Adipose tissue (tissue), 3 donors: Measurements from ENCODE around the gene ATP6V1C2. TPM values are rescaled to one million over a fixed set of nuclear protein-coding genes. Genes with fewer than 3 reads are reported as not detected.
"Not testable (repeated sequence)": the region's sequence is repeated elsewhere in the genome, so short reads cannot be mapped to it uniquely, and the experiment has no call there.

ENCODE experiments used
- H3K27ac ChIP-seq: one replicate; pipeline ENCODE4 v1.5.1; 2013; ENCODE audit warnings: low read depth, low read length
- WGBS, 3 donors: extraction: QIAGEN DNeasy Blood & Tissue Kit; methylation state at CpG; one replicate each; pipeline ENCODE4 v1.1.7; 2013; 5-methylcytosine and 5-hydroxymethylcytosine counted together
- polyA plus RNA-seq, 3 donors: library from polyadenylated mRNA; stranded (reverse); fragments of 200-250 nt; gene quantifications; one replicate each; pipeline ENCODE4 v1.2.3, GENCODE V29; 2013
- donor health status: healthy with polysubstance abuse.
- donor health status: Bipolar disorder and iron deficiency.
- donor health status: healthy.

The ATP6V1C2 gene
- polyA plus RNA-seq, 3 donors = 0.79 to 1.7 (median 0.82) TPM

DNA sequence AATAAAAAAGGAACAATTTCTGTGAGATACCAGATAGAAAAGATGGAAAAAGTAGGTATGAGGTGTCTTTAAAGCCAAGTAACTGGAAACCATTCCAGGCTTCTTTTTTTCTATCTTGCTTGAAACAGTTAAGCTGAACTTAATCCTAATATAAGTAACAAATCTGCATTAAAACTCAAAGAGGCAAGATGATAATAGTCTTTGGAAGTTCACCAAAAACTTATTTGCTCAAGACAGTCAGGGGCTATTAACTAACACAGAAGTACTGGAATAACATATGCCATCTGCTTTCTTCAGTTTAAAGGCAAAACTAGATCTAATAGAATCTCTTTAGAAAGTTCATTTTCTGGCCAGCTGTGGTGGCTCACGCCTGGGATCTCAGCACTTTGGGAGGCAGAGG is 72.4 kb downstream of the ATP6V1C2 start:
- 80 to 92% (median 90%) methylated on average over 1 of the region's 1 CpG for WGBS, 3 donors
- H3K27ac ChIP-seq = no peak overlapping the region

DNA sequence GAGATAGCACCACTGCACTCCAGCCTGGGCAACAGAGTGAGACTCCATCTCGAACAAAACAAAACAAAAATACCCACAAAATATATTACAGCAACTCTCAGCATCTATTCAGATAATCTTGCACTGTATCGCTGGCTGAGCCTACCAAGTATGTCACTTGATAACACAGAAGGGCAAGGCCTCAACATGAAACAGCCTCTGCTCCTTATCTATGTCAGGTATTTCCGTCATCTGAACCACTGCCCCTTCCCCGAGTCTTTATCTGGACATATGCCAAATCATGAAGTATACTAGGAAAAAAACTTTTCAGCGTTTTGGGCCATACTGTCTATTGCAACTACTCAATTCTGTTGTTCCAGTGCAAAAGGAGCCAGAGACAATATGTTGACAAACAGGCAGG is 73.4 kb downstream of the ATP6V1C2 start:
- no peak overlapping the region for H3K27ac ChIP-seq
- 49 to 78% (median 75%) methylated on average over 5 of the region's 5 CpGs for WGBS, 3 donors

- 63 to 74% (median 69%) methylated on average over 7 of the region's 7 CpGs for WGBS, 3 donors
These were observed 74.1 kb downstream of the ATP6V1C2 start for GRCh38 chr2:10795508-10796046.

GRCh38 chr2:10796703-10797102 is 75.3 kb downstream of the ATP6V1C2 start:
- no peak overlapping the region for H3K27ac ChIP-seq
- WGBS, 3 donors = 88 to 95% (median 94%) methylated on average over 2 of the region's 2 CpGs

More at GRCh38 chr2:10795508-10796046, 74.1 kb downstream of the ATP6V1C2 start:
- H3K27ac ChIP-seq = no peak overlapping the region

DNA sequence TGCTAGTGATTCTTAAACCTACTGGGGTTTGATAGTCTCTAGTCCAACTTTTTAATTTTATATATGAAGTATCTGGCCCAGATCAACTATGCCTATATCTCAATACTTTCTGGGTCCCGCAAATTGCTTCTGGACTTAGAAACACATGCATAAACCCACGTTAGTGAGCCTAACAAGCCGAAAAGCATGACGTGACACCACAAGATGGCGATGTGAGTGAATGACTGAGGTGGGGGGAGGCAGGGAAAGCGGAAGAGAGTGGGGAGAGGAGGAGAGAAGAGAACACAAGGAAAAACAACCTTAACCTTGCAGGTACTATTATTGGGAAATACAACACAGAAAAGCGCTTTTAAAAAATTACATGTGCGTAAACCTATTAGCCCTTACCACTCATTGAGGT is 77.4 kb downstream of the ATP6V1C2 start:
- 79 to 87% (median 84%) methylated on average over 8 of the region's 8 CpGs for WGBS, 3 donors
- H3K27ac ChIP-seq = no peak overlapping the region

DNA sequence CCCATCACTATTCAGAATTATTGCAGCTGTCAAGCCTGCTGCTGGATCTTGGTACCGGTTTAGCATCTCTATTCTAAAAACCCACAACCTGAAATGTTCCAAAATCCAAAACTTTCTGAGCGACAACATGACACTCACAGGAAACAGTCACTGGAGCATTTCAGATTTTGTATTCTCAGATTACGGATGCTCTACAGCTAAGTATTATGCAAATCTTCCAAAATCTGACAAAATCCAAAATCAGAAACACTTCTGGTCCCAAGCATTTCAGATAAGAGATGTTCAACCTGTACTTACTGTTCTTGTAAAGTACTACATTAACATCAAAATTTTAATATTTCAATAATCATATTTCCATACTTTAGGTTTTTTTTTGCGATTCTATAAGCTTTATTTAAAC is 78.7 kb downstream of the ATP6V1C2 start:
- 93% methylated on average over 4 of the region's 4 CpGs for WGBS, 3 donors
- H3K27ac ChIP-seq = no peak overlapping the region

- WGBS, 3 donors = 57 to 86% (median 82%) methylated on average over 8 of the region's 8 CpGs
- H3K27ac ChIP-seq = peak overlapping the region; percentile 38
These were observed 81.2 kb downstream of the ATP6V1C2 start for GRCh38 chr2:10802657-10803056.

- not testable (repeated sequence) for H3K27ac ChIP-seq
- WGBS, 3 donors = 88 to 89% (median 89%) methylated on average over 6 of the region's 6 CpGs
These were observed 84.6 kb downstream of the ATP6V1C2 start for GRCh38 chr2:10805990-10806389.

DNA sequence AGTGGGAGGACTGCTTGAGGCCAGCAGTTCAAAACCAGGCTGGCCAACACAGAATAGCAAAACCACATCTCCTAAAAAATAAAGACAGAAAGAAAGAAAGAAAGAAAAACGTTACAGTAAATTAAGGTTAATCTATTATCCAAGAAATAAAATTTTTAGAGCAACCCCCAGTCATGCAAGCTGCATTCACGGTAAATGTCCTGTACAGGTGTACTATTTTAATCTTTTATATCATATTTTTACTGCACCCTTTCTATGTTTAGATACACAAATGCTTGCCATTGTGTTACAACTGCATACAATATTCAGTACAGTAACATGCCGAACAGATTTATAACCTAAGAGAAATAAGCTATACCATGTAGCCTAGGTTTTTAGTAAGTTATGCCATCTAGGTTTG is 85.1 kb downstream of the ATP6V1C2 start:
- H3K27ac ChIP-seq = no peak overlapping the region
- 52 to 87% (median 85%) methylated on average over 3 of the region's 3 CpGs for WGBS, 3 donors

GRCh38 chr2:10810202-10811161 is 89.1 kb downstream of the ATP6V1C2 start:
- H3K27ac ChIP-seq = no peak overlapping the region
- 29 to 54% (median 50%) methylated on average over 8 of the region's 8 CpGs for WGBS, 3 donors

- 4 to 13% (median 6%) methylated on average over 14 of the region's 14 CpGs for WGBS, 3 donors
- no peak overlapping the region for H3K27ac ChIP-seq
These were observed 90.1 kb downstream of the ATP6V1C2 start for GRCh38 chr2:10811517-10811916.

GRCh38 chr2:10812362-10813162 is 91.1 kb downstream of the ATP6V1C2 start, which contains the start of gene PDIA6:
PDIA6 (minus strand) TSS chr2:10812785; CDS start chr2:10812696, 89 bp downstream.
- no peak within 1 kb of the TSS for H3K27ac ChIP-seq
- WGBS, 3 donors = 0 to 1% (median 0%) methylated on average over 81 to 98 of the region's 98 CpGs

GRCh38 chr2:10813163-10814138 is 92.0 kb downstream of the ATP6V1C2 start:
- 53 to 54% (median 54%) methylated on average over 37 of the region's 37 CpGs for WGBS, 3 donors
- H3K27ac ChIP-seq = not testable (repeated sequence)

GRCh38 chr2:10814142-10814541 is 92.7 kb downstream of the ATP6V1C2 start:
- H3K27ac ChIP-seq = no peak overlapping the region
- 48 to 63% (median 56%) methylated on average over 10 of the region's 10 CpGs for WGBS, 3 donors

DNA sequence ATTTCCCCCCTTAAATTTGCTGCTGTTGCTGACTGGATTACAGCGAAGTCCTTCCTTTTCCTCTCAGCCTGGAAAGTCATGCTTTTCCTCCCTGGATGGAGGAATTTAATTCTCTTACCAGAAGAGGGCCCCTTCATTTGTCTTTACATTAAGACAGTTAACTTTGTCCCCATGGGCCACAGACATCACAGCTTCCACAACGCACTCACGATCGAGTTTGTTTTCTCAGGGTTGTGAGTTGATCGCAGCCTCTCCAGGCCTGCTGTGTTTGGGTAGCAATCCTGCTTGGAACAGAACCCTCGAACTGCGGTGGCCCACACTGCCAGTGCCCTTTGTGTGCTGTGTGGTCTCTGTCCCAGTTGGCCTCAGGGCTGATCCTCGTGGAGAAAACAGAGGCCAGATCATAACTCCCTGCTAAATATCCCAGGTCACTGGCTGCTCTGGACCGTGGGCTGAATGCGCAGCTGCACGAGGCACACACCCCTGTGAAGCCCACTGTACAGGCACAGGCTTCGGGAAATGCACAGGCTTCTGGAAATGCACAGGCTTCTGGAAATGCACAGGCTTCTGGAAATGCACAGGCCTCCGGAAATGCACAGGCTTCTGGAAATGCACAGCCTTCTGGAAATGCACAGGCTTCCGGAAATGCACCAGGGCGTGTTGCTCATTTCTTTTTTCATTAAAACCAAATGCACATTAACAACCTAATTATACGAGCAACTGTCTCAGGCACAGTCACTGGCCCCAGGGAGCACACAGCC is 93.3 kb downstream of the ATP6V1C2 start:
- no peak overlapping the region for H3K27ac ChIP-seq
- 55 to 67% (median 63%) methylated on average over 16 of the region's 16 CpGs for WGBS, 3 donors

GRCh38 chr2:10817413-10817812 is 96.0 kb downstream of the ATP6V1C2 start:
- WGBS, 3 donors = 55 to 64% (median 55%) methylated on average over 5 of the region's 5 CpGs
- no peak overlapping the region for H3K27ac ChIP-seq

- WGBS, 3 donors = 92 to 96% (median 94%) methylated on average over 3 of the region's 3 CpGs
- H3K27ac ChIP-seq = not testable (repeated sequence)
These were observed 96.9 kb downstream of the ATP6V1C2 start for GRCh38 chr2:10818305-10818704.
